OCI-LY1 (cell line): Measurements from ENCODE around the gene ARL17B.
"Not testable (repeated sequence)": the region's sequence is repeated elsewhere in the genome, so short reads cannot be mapped to it uniquely, and the experiment has no call there.

Experiments used
- EZH2 ChIP-seq: fragments of 200-600 bp; sonication (generic), shearing (Covaris generic); IDR thresholded peaks from 2 replicates; pipeline ENCODE4 v1.8.0; 2017; ENCODE audit warnings: borderline replicate concordance, mixed run types, mild to moderate bottlenecking, antibody characterized with exemption, low read length, moderate library complexity, mixed read lengths
- TF ChIP-seq, protein P1 (sequence below): fragments of 200-600 bp; sonication (generic), shearing (Covaris generic); IDR thresholded peaks from 2 replicates; pipeline ENCODE4 v1.5.1; 2017; ENCODE audit warnings: mild to moderate bottlenecking, antibody characterized with exemption, low read length, moderate library complexity, mixed read lengths

DNA sequence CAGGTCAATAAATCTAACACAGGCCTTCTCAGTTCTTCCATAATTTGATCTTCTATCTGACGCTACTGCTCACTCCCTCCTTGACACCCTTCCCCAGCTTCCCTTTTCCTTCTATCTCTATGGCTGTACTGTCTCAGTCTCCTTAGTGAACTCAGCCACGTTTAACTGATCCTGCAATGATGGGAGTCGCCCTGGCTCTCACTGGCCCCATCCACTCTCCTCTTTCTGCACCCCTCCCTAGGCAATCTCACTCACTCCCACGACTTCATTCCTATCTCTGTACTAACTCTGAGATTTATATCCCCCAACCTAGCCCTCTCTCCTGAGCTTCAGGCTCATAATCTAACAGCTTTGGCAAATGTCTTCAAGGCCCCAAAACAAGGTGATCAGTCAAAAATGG is 7.7 kb downstream of the ARL17B start:
- TF ChIP-seq, protein P1, sequence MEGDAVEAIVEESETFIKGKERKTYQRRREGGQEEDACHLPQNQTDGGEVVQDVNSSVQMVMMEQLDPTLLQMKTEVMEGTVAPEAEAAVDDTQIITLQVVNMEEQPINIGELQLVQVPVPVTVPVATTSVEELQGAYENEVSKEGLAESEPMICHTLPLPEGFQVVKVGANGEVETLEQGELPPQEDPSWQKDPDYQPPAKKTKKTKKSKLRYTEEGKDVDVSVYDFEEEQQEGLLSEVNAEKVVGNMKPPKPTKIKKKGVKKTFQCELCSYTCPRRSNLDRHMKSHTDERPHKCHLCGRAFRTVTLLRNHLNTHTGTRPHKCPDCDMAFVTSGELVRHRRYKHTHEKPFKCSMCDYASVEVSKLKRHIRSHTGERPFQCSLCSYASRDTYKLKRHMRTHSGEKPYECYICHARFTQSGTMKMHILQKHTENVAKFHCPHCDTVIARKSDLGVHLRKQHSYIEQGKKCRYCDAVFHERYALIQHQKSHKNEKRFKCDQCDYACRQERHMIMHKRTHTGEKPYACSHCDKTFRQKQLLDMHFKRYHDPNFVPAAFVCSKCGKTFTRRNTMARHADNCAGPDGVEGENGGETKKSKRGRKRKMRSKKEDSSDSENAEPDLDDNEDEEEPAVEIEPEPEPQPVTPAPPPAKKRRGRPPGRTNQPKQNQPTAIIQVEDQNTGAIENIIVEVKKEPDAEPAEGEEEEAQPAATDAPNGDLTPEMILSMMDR, result not testable (repeated sequence)
- not testable (repeated sequence) for TF ChIP-seq EZH2
